Chondrocyte (in vitro differentiated cells): ENCODE data around the gene GPR176. TPM values are rescaled to one million over a fixed set of nuclear protein-coding genes. Genes with fewer than 3 reads are reported as not detected.
A peak's percentile ranks its signal among the peaks of the same experiment; 100 is the strongest.

Experiments
- DNase-seq: peaks from one replicate; pipeline ENCODE4 v3.0.0; 2021; ENCODE audit warnings: mixed read lengths, low spot score
- H3K27ac Mint-ChIP-seq: one replicate; pipeline ENCODE4 v1.8.0; 2021; ENCODE audit warnings: mild to moderate bottlenecking, moderate library complexity, mixed read lengths; ENCODE audit not compliant: unreplicated experiment
- H3K27me3 Mint-ChIP-seq: 2 replicates; pipeline ENCODE4 v1.8.0; 2021; ENCODE audit warnings: low read depth, mixed read lengths
- H3K36me3 Mint-ChIP-seq: 2 replicates; pipeline ENCODE4 v1.8.0; 2021; ENCODE audit warnings: low read depth, mixed read lengths
- H3K4me1 Mint-ChIP-seq: 2 replicates; pipeline ENCODE4 v1.8.0; 2021; ENCODE audit warnings: low read depth, mild to moderate bottlenecking, mixed read lengths
- H3K4me3 Mint-ChIP-seq: one replicate; pipeline ENCODE4 v1.8.0; 2021; ENCODE audit warnings: mild to moderate bottlenecking, moderate library complexity, mixed read lengths; ENCODE audit not compliant: unreplicated experiment
- H3K9me3 Mint-ChIP-seq: 2 replicates; pipeline ENCODE4 v1.8.0; 2021; ENCODE audit warnings: low read depth, mixed read lengths
- total RNA-seq: library from RNA; stranded (reverse); gene quantifications from 3 replicates; pipeline ENCODE4 v1.2.1, GENCODE V29; 2021
- TF ChIP-seq, protein P1 (sequence below): fragments of 200-600 bp; sonication (generic); IDR thresholded peaks from 2 replicates; pipeline ENCODE4 v1.5.0; 2021; ENCODE audit warnings: antibody characterized with exemption, mild to moderate bottlenecking, moderate library complexity

The GPR176 gene
- total RNA-seq, 1 donor from 2014 or later, result 31.1 TPM

- TF ChIP-seq, protein P1, sequence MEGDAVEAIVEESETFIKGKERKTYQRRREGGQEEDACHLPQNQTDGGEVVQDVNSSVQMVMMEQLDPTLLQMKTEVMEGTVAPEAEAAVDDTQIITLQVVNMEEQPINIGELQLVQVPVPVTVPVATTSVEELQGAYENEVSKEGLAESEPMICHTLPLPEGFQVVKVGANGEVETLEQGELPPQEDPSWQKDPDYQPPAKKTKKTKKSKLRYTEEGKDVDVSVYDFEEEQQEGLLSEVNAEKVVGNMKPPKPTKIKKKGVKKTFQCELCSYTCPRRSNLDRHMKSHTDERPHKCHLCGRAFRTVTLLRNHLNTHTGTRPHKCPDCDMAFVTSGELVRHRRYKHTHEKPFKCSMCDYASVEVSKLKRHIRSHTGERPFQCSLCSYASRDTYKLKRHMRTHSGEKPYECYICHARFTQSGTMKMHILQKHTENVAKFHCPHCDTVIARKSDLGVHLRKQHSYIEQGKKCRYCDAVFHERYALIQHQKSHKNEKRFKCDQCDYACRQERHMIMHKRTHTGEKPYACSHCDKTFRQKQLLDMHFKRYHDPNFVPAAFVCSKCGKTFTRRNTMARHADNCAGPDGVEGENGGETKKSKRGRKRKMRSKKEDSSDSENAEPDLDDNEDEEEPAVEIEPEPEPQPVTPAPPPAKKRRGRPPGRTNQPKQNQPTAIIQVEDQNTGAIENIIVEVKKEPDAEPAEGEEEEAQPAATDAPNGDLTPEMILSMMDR, result no peak
- DNase-seq, result no peak
- H3K36me3 Mint-ChIP-seq, result no peaks in the 10 kb centered on the region
- peak overlapping the region; percentile 45 for H3K4me3 Mint-ChIP-seq
- H3K9me3 Mint-ChIP-seq, result peaks cover 6% of the 10 kb centered on the region
- peak overlapping the region; percentile 90 for H3K27ac Mint-ChIP-seq
- peaks cover 27% of the 10 kb centered on the region for H3K4me1 Mint-ChIP-seq
- H3K27me3 Mint-ChIP-seq, result no peaks in the 10 kb centered on the region
Observed at GRCh38 chr15:39828374-39828931, 91.6 kb downstream of the GPR176 start.

- Mint-ChIP-seq H3K4me1 (peaks cover 21% of the 10 kb centered on the region), H3K4me3 (no peak overlapping the region), H3K36me3 (no peaks in the 10 kb centered on the region), H3K27ac (no peak overlapping the region), H3K27me3 (no peaks in the 10 kb centered on the region), H3K9me3 (peaks cover 6% of the 10 kb centered on the region)
- TF ChIP-seq, protein P1, result no peak
- no peak for DNase-seq
Observed at GRCh38 chr15:39826975-39827374, 93.1 kb downstream of the GPR176 start.

- no peak for DNase-seq
- TF ChIP-seq, protein P1, result no peak
- H3K27ac Mint-ChIP-seq, result no peak overlapping the region
- H3K9me3 Mint-ChIP-seq, result peaks cover 6% of the 10 kb centered on the region
- no peaks in the 10 kb centered on the region for H3K36me3 Mint-ChIP-seq
- H3K4me3 Mint-ChIP-seq, result no peak overlapping the region
- H3K27me3 Mint-ChIP-seq, result no peaks in the 10 kb centered on the region
- peaks cover 15% of the 10 kb centered on the region for H3K4me1 Mint-ChIP-seq
Observed at GRCh38 chr15:39823634-39824033, 96.4 kb downstream of the GPR176 start.

- DNase-seq, result no peak
- H3K4me3 Mint-ChIP-seq, result no peak overlapping the region
- TF ChIP-seq, protein P1, result no peak
- H3K9me3 Mint-ChIP-seq, result peaks cover 6% of the 10 kb centered on the region
- no peaks in the 10 kb centered on the region for H3K36me3 Mint-ChIP-seq
- H3K27ac Mint-ChIP-seq, result no peak overlapping the region
- peaks cover 9% of the 10 kb centered on the region for H3K4me1 Mint-ChIP-seq
- no peaks in the 10 kb centered on the region for H3K27me3 Mint-ChIP-seq
Observed at GRCh38 chr15:39820050-39820602, 99.9 kb downstream of the GPR176 start.

DNA sequence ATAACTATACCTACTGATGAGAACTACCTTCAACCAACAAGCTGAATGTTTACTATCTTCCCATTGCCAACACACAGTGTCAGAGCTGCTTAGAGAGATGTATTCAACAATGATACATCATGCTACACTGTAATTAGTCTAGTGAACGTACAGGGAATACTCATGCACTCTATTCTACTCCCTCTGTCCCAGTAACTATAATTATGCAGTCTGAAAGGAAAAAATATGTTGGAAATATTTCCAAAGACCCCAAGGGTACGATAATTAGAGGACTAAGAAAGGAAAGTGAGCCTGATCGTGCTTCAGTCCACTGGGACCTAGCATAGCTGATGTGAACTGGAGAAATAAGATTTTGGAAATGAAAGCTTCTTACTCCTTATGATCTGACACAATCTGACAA is 100.5 kb downstream of the GPR176 start:
- H3K4me3 Mint-ChIP-seq, result no peak overlapping the region
- H3K9me3 Mint-ChIP-seq, result peaks cover 6% of the 10 kb centered on the region
- H3K27me3 Mint-ChIP-seq, result no peaks in the 10 kb centered on the region
- peaks cover 9% of the 10 kb centered on the region for H3K4me1 Mint-ChIP-seq
- no peak for DNase-seq
- no peaks in the 10 kb centered on the region for H3K36me3 Mint-ChIP-seq
- no peak overlapping the region for H3K27ac Mint-ChIP-seq
- TF ChIP-seq, protein P1, result no peak
